GM12892 (cell line): ENCODE data around the gene PDCD5.
A peak's percentile ranks its signal among the peaks of the same experiment; 100 is the strongest.

Experiments used
- POLR2A ChIP-seq: IDR thresholded peaks from 2 replicates; pipeline ENCODE4 v1.6.1; 2011; ENCODE audit warnings: low read depth, low read length, control low read depth
- POLR2AphosphoS5 ChIP-seq: IDR thresholded peaks from 2 replicates; pipeline ENCODE4 v1.6.1; 2011; ENCODE audit warnings: low read depth, low read length, control low read depth
- TAF1 ChIP-seq: IDR thresholded peaks from 2 replicates; pipeline ENCODE4 v1.6.1; 2011; ENCODE audit warnings: low read depth, mild to moderate bottlenecking, control low read depth, low read length, borderline replicate concordance

DNA sequence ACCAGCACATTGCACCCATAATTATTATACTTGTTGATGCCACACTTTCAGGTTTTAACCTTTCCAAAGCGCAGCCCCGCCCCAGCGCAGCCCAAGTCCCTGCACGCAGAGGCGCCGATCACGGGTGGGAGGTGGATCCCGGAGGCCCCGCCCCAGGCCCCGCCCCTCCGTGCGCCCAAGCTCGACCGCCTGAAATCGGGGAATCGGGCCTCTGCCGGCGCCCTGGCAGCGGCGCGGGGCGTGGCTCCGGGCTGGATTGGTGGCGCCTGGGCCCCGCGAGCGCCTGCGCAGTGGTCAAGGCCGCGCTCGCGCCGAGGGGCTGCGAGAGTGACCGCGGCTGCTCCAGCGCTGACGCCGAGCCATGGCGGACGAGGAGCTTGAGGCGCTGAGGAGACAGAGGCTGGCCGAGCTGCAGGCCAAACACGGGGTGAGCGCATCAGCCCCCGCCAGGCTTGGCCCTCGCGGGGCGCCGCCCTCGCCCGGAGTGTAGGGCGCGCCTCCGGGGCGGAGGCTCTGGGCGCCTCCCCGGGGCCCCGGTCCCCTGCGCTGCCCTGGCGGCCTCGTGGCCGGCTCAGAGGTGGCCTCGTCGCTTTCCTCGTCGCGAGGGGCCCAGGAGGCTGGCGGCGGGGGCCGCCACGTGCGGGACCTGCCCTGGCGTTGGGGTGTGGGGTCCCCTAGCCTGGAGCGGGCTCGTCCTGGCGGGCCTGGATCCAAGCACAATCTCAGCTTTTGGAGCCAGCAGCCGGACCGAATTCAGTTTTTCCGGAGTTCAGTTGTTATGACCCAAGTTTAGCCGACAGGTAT is at the start of gene PDCD5:
- TF ChIP-seq POLR2A (peak; percentile 89), TAF1 (peak; percentile 65), POLR2AphosphoS5 (peak; percentile 77)
